T-helper 1 cell (primary cell): Measurements from ENCODE around the gene B4GALT4.

Source experiments
- DNase-seq, 5 donors: peaks; one replicate each; pipeline ENCODE4 v3.0.0-alpha.2; 2012 to 2020

The B4GALT4 gene

DNA sequence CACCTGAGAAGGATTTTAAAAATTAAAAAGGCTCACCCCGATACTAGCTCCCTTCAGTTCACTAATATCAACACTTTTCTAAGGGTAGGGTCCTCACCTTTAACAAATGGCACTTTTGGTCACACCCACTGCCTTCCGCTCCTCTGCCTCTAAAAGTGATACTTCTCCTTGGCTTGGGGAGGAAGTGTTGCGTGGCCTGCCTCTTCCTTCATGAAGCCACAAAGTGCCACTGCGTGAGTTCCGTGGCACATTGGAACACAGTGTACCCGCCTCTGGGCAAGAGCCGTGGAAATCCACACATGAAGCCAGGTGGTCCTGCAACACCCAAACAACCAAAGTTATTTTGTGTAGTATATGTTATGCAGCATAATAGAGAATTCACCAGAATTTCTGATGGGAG lies 3.9 kb downstream of the B4GALT4 start:
- peak in 1 of 5 donors; percentile 29 for DNase-seq

DNA sequence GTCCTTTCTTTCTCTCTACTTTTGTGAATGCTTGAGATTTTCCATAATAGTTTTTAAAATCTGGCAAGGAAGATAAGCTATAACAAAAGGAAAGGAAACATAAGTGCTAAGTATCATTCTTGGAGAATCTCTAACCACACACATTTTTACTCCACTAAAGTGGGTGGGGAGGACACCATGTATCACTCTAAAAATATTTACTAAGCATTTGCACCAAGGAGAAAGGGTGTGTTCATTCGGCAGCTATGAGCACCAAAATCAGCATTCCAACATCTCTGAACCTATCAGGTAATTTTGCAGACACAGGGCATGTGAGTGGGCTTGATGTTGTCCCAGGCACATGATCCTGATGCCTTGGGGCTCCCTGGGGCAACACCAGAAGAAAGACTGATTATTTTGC lies 5.5 kb downstream of the B4GALT4 start:
- DNase-seq: no peak

- DNase-seq: no peak
Observed at GRCh38 chr3:119234610-119235009, 6.1 kb downstream of the B4GALT4 start.

DNA sequence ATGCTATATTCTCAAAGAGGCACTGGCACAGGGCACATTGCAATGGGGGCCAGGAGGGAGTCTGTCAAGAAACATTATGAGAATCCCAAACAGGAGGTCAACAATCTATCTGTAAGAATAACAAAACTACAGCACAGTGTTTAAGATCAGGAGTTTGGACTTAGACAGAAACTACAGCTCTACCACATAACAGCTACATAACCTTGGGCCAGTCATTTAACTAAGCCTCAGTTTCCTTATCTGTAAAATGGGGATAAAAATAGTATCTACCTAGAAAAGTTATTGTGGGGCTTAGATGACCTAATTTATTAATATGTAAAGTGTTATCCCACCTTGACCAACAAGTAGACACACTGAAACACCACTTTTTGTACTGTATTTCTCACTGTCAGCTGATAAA lies 9.9 kb downstream of the B4GALT4 start:
- no peak for DNase-seq

DNA sequence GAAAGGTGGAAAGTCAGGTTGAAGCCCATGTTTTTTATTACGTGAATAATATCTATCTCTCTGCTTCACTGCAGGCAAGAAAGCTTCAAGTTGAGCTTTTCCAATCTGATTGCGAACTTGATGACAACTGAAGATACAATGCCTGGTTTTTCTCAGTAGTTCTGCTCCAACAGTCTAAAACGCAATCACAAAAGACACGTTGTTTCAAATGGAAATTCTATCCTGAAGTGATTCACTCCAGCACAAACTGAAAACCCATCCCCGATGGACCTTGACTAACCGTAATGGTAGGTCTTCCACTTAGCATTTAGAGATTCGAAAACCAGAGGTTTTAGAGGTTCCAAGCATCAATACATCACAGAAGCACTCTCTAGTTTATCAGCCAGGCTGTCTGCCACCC lies 10.6 kb downstream of the B4GALT4 start:
- DNase-seq: no peak

- DNase-seq: no peak
Observed at GRCh38 chr3:119229190-119229589, 11.5 kb downstream of the B4GALT4 start.

DNA sequence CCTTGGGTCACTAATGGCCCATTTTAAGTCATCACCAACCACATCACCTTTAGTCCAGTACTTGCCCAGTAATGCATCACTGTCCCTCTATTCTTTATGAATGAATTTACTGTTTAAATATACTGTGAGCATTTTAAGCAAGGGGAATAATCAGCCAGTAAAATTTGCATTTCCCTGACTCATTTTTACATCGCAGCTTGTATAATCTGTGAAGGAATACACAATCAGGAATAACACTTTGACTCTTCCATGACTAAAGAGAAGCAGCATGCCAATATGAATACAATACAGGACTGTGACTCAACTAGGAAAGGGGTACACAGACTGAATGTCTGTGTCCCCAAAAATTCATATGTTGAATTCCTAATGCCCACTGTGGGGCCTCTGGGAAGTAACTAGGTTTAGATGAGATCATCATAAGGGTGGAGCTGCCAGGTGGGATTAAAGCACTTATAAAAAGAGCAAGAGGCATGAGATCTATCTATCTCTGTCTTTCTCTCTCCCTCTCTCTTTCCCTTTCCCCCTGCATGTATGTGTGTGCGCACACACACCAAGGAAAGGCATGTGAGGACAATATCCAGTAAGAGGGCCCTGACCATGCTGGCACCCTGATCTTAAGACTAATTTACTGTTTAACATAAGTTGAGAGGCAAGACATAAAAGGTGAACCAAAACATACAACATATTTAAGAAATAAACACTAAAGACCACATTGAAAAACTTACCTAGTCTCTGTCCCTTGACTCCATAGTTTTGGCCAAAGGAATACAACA lies 12.1 kb downstream of the B4GALT4 start:
- no peak for DNase-seq

DNA sequence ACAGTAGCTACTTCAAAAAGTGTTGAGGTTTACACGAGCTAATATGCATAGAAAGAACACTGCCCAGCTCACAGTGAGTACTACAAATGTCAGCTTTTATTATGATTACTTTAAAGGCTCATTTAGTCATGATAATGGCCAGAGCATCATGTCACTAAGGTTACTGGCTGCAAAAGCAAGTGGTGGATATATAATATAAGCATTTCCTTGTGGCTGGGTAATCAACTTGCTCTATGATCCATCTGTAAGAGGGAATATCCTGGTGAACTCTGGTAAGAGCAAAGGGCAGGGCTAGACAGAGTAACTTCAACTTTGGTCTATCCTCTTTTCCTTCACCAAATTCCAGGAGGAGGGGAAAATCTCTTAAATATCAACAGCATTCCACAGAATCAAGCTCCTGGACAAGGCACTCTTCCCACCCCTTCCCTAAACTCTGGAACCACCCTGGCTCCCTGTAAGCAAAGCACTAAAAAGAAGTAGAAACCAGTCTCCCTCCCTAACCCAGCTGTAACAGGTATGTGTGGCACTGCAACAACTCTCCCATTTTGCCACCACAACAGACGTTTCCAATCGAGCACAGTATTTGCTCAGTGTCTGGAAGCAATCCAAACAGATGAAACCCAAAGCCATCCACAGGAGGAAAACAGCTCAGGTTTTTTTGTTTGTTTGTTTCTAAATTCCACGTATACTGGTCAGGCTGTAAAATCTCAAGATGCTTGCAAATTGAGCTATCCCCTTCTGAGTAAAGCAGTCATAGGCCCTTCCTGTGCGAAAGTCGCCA lies 13.4 kb downstream of the B4GALT4 start:
- no peak for DNase-seq

DNA sequence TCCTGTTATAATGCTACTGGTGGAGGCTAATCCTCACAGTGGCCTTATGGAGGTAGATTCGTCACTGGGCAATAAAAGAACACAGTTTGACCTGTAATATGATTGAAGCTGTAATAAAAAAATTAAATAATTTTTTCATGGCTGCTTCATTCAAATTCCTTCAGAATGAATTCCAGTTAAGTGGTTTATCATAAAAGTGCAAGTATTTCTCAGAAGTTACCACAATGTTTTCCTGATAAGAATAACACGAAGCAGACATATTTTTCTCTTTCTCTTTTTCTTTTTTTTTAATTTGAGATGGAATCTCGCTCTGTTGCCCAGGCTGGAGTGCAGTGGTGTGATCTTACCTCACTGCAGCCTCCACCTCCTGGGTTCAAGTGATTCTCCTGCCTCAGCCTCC lies 15.6 kb downstream of the B4GALT4 start:
- DNase-seq: no peak

- DNase-seq: no peak
Observed at GRCh38 chr3:119223511-119223910, 17.2 kb downstream of the B4GALT4 start.

DNA sequence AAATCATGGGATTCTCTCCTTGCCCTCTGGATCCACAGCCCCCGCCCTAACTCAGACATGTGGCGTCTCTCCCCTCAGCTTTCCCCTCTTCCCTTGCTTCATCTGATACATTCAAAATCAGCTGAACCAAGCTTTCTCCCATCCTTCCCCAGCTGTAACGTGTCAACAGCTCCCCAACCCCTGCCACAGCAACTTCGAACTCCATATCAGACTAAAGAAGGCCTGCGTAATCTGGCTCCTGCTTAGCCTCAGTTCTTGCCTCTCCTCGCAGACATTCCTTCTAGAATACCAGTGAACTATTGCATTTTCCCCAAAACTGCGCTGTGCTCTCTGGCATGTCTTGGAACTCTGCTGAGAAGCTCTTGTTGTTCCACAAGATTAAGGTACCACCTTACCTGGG lies 18.3 kb downstream of the B4GALT4 start:
- DNase-seq: no peak

DNA sequence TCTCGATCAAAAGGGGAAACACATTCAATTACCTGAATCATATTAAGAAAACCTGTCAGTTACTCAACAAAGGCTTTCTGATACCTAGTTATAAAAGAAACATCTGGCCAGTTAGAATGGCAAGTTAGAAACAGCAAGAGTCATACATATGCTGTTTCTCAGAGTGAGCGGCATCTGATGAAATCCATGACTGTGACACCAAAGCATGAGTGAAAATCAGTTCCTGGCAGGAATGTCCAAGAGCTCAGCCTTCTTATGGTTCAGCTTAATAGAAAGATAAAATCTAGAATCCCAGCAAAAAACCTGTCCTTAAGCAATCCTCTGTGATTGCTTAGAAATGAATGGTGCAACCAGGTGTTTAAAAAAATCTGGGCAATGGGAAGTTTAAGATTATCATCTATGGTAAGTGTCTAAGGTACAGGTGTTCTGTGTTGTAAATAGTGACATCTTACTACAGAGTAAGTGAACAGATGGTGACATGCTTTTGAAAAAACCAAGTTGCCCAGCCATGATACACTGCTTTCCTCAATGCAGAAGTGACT lies 18.8 kb downstream of the B4GALT4 start:
- no peak for DNase-seq

GRCh38 chr3:119220970-119221667 lies 19.6 kb downstream of the B4GALT4 start:
- no peak for DNase-seq

GRCh38 chr3:119220198-119220597 lies 20.5 kb downstream of the B4GALT4 start:
- no peak for DNase-seq

DNA sequence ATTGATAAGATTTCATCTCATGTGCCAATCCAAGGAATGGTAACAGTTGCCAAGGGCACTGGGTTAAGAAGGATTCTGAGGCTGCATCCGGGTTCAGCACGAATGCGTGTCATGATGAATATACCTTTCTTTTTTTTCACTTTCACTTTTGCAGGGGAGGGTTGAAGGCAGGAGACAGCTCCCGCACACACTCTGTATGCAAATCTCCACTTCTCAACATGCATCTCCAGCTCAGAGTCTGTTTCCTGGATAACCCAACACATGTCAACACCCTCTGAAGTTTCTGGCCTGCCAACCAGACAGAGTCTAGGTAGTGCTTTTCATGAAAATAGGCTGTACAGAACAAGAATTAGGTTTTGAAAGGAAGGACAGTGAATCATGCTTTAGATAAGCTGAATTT lies 21.6 kb downstream of the B4GALT4 start:
- DNase-seq: peak in 1 of 5 donors; percentile 73

- no peak for DNase-seq
Observed at GRCh38 chr3:119211803-119212202, 28.9 kb downstream of the B4GALT4 start.

- no peak for DNase-seq
Observed at GRCh38 chr3:119211193-119211592, 29.5 kb downstream of the B4GALT4 start.

DNA sequence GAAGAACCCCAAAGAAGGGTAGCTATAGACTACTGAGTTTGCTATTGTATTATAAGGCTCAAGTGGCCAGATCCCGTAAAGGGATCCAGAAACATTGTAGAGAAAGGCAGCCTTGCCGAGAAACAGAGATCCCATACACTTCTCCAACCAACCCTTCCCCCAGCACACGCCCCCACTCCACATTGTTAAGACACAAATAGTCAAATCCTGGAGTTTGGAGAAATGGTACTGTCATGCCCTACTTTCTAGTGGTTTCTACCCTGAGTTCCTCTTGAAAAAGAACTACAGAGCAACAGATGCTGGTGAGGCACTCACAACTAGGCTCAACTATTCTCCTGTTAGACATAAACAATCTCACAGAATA lies 33.2 kb downstream of the B4GALT4 start:
- DNase-seq: no peak

DNA sequence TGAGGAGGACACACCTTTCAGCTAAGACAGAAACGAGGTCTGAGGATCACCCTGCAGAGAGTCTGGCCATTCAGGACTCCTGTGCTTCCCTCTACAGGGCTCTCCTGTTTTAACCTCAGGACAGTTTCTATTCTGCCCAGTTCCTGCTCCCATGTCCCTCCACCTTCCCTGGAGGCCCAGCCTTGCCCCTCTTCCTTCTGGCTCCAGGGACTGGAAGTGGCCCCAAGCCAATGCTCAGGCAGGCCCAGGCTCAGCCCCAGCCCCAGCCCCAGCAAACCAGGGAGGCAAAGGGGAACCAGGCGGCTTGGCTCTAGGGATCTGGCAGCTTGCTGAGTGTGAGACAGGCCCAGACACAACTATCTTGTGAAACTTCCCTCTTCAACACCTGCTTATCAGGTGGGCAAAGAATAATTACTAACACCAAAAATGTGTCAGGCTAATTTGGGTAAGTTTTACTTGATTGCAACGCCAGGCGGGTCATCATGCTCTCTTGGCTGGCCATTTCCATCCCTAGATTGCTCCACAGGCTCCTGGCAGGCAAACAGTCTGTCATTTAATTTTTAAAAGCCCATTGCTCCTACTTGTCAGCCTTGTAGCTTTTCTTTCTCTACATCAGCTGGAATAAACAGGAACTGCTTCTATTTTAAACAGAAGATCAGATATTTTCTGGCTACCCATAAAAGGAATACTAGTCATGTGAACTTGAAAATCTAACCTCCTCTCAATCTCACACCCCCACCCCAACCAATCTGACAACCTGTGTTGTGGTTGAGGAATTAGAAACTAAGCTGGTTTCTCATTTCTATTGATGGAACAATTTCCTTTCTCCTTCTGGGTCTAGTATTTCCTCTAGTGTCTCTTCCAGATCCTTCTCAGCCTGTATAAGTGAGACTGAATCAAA lies 33.8 kb downstream of the B4GALT4 start:
- no peak for DNase-seq

DNA sequence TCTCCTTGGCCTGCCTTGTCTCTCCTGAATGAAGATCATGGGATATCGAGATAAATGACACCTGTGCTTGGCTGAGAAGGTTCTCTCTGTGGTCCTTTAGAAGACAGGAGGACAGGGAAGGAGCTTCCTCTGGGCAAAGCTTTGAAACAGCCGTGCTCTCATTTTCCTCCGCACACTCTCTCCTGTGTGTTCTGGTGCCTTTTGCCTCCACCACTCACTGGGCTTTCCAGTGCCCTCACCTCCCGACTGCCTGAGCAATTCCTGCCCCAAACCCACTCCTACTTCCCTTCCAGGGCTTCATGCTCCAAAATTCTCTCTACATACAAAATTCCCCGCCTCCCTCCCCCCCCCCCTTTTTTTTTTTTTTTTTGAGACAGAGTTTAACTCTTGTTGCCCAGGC lies 35.0 kb downstream of the B4GALT4 start:
- DNase-seq: no peak

- DNase-seq: no peak
Observed at GRCh38 chr3:119205209-119205608, 35.5 kb downstream of the B4GALT4 start.

- no peak for DNase-seq
Observed at GRCh38 chr3:119195911-119196310, 44.8 kb downstream of the B4GALT4 start.

GRCh38 chr3:119195151-119195476 lies 45.6 kb downstream of the B4GALT4 start:
- DNase-seq: no peak
